ENCODE results near the gene TMEM51. TPM values are rescaled to one million over a fixed set of nuclear protein-coding genes. Genes with fewer than 3 reads are reported as not detected.

TMEM51 gene
- total and polyA plus RNA-seq, 2 of the 13 experiments (the other 11 are each of a cell fraction or from before 2014, with no cell fraction given) = 12.2 to 22.3 TPM

- TF ChIP-seq ZNF224 (CRISPR knock-in tag; IDR thresholded peaks at IDR 0.05) (no peak), TCF7 (IDR thresholded peaks at IDR 0.05; ENCODE audit: low read depth) (no peak), ZSCAN20 (CRISPR knock-in tag; IDR thresholded peaks at IDR 0.05; ENCODE audit: borderline replicate concordance) (no peak), HNF4A (CRISPR knock-in tag; IDR thresholded peaks at IDR 0.05) (peak; percentile 58; the same call in 1 of the 2 replicates), ZC3H13 (CRISPR knock-in tag; IDR thresholded peaks at IDR 0.05) (peak; percentile 36; the same call in 1 of the 2 replicates), PAWR (CRISPR knock-in tag; IDR thresholded peaks at IDR 0.05; ENCODE audit: borderline replicate concordance) (no peak), REXO4 (CRISPR knock-in tag; IDR thresholded peaks at IDR 0.05; ENCODE audit: borderline replicate concordance) (no peak), ZMYM4 (CRISPR knock-in tag; IDR thresholded peaks at IDR 0.05) (no peak), ZNF790 (CRISPR knock-in tag; IDR thresholded peaks at IDR 0.05; ENCODE audit: borderline replicate concordance) (no peak), KDM6A (CRISPR knock-in tag; IDR thresholded peaks at IDR 0.05; ENCODE audit: low read depth) (no peak), ZNF713 (CRISPR knock-in tag; IDR thresholded peaks at IDR 0.05) (no peak), SKI (IDR thresholded peaks at IDR 0.05; ENCODE audit: partially characterized antibody) (peak; percentile 79), MTF2 (CRISPR knock-in tag; IDR thresholded peaks at IDR 0.05; ENCODE audit: borderline replicate concordance) (no peak), KDM2A (CRISPR knock-in tag; IDR thresholded peaks at IDR 0.05; ENCODE audit: borderline replicate concordance, low read depth) (peak; percentile 31; the same call in 1 of the 2 replicates), IKZF4 (CRISPR knock-in tag; IDR thresholded peaks at IDR 0.05; ENCODE audit: borderline replicate concordance, low read depth, not compliant biosample characterization) (no peak), ZNF737 (CRISPR knock-in tag; IDR thresholded peaks at IDR 0.05; ENCODE audit: borderline replicate concordance) (no peak), SPEN (CRISPR knock-in tag; IDR thresholded peaks at IDR 0.05; ENCODE audit: low read depth) (peak; percentile 29; the same call in 1 of the 2 replicates), KDM1A (CRISPR knock-in tag; IDR thresholded peaks at IDR 0.05) (no peak), ZNF614 (CRISPR knock-in tag; IDR thresholded peaks at IDR 0.05; ENCODE audit: borderline replicate concordance) (no peak), UBTF (CRISPR knock-in tag; IDR thresholded peaks at IDR 0.05) (no peak)
- TF ChIP-seq, protein P1, sequence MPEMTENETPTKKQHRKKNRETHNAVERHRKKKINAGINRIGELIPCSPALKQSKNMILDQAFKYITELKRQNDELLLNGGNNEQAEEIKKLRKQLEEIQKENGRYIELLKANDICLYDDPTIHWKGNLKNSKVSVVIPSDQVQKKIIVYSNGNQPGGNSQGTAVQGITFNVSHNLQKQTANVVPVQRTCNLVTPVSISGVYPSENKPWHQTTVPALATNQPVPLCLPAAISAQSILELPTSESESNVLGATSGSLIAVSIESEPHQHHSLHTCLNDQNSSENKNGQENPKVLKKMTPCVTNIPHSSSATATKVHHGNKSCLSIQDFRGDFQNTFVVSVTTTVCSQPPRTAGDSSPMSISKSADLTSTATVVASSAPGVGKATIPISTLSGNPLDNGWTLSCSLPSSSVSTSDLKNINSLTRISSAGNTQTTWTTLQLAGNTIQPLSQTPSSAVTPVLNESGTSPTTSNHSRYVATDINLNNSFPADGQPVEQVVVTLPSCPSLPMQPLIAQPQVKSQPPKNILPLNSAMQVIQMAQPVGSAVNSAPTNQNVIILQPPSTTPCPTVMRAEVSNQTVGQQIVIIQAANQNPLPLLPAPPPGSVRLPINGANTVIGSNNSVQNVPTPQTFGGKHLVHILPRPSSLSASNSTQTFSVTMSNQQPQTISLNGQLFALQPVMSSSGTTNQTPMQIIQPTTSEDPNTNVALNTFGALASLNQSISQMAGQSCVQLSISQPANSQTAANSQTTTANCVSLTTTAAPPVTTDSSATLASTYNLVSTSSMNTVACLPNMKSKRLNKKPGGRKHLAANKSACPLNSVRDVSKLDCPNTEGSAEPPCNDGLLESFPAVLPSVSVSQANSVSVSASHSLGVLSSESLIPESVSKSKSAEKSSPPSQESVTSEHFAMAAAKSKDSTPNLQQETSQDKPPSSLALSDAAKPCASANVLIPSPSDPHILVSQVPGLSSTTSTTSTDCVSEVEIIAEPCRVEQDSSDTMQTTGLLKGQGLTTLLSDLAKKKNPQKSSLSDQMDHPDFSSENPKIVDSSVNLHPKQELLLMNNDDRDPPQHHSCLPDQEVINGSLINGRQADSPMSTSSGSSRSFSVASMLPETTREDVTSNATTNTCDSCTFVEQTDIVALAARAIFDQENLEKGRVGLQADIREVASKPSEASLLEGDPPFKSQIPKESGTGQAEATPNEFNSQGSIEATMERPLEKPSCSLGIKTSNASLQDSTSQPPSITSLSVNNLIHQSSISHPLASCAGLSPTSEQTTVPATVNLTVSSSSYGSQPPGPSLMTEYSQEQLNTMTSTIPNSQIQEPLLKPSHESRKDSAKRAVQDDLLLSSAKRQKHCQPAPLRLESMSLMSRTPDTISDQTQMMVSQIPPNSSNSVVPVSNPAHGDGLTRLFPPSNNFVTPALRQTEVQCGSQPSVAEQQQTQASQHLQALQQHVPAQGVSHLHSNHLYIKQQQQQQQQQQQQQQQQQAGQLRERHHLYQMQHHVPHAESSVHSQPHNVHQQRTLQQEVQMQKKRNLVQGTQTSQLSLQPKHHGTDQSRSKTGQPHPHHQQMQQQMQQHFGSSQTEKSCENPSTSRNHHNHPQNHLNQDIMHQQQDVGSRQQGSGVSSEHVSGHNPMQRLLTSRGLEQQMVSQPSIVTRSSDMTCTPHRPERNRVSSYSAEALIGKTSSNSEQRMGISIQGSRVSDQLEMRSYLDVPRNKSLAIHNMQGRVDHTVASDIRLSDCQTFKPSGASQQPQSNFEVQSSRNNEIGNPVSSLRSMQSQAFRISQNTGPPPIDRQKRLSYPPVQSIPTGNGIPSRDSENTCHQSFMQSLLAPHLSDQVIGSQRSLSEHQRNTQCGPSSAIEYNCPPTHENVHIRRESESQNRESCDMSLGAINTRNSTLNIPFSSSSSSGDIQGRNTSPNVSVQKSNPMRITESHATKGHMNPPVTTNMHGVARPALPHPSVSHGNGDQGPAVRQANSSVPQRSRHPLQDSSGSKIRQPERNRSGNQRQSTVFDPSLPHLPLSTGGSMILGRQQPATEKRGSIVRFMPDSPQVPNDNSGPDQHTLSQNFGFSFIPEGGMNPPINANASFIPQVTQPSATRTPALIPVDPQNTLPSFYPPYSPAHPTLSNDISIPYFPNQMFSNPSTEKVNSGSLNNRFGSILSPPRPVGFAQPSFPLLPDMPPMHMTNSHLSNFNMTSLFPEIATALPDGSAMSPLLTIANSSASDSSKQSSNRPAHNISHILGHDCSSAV (CRISPR knock-in tag; IDR thresholded peaks at IDR 0.05; ENCODE audit: borderline replicate concordance) = no peak
Observed at GRCh38 chr1:15220825-15221431, 67.4 kb downstream of the TMEM51 start (continued).
